Right ventricle myocardium superior (tissue), 1 donor: ENCODE measurements around the gene SCFD2. TPM values are rescaled to one million over a fixed set of nuclear protein-coding genes. Genes with fewer than 3 reads are reported as not detected.
A peak's percentile ranks its signal among the peaks of the same experiment; 100 is the strongest.
"Not testable (repeated sequence)": the region's sequence is repeated elsewhere in the genome, so short reads cannot be mapped to it uniquely, and the experiment has no call there.

ENCODE experiments used
- ATAC-seq: fragments of 200-7000 bp; cut with Tn5 transposase; one replicate; pipeline ENCODE4 v1.9.1; 2020; ENCODE audit warnings: mild to moderate bottlenecking; ENCODE audit not compliant: poor library complexity
- DNase-seq: peaks from one replicate; pipeline ENCODE4 v3.0.0-alpha.2; 2020
- intact Hi-C: fragments of 100-400 bp; cut with DNase I; formaldehyde crosslinking; loops from one replicate; pipeline ENCODE4 v1.11.2; 2022
- total RNA-seq: library from RNA; stranded (reverse); fragmentation: NEBNext Ultra II Directional; extraction: Animal tissue kit (Norgen Biotek cat#: 25700); gene quantifications from one replicate; pipeline ENCODE4 v1.2.1, GENCODE V29; 2021
- donor health status: DM: no; HTN: yes; CAD: no; lungs with severe emphysema.

The SCFD2 gene
- total RNA-seq, 1 donor from 2014 or later, result 9.1 TPM

DNA sequence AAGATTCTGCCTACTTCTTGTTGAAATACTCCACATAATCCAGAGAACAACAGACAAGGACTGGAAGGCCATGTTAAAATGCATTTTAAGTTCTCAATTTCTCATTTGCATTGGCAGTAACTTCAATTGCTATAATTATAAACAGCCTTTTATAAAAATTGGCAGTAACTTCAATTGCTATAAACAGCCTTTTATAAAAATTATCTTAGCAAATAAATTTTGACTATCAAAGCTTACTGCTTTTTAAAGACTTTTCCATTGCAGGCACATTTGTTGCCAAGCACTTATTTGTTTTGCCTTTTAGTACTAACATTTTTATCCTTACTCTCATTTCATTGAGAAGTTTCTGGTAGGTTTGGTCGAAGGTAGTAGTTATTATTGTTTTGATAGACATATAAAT lies 17.8 kb downstream of the SCFD2 start:
- ATAC-seq (no peak), DNase-seq (no peak)
- intact Hi-C loops, result no loop called here

GRCh38 chr4:53346920-53347852 lies 18.7 kb downstream of the SCFD2 start:
- DNase-seq, result no peak
- peak; percentile 68 for ATAC-seq
- intact Hi-C loops, result no loop called here

DNA sequence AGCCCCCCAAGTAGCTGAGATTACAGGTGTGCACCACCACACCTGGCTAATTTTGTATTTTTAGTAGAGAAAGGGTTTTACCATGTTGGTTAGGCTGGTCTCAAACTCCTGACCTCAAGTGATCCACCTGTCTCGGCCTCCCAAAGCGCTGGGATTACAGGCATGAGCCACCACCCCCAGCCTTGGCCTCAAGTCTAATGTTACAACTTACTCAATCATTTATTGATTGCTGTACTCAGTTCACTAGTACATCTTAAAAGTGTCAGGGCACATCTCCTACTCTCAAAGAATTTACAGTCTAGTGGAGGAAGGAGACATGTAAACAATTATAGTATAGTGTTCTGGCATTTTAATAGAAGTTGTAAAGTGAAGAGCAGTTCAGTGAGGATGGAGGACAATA lies 19.5 kb downstream of the SCFD2 start:
- DNase-seq, intact Hi-C loops, ATAC-seq: not testable (repeated sequence)

- DNase-seq, ATAC-seq, intact Hi-C loops: not testable (repeated sequence)
Measured at GRCh38 chr4:53340145-53340544, 25.7 kb downstream of the SCFD2 start.

DNA sequence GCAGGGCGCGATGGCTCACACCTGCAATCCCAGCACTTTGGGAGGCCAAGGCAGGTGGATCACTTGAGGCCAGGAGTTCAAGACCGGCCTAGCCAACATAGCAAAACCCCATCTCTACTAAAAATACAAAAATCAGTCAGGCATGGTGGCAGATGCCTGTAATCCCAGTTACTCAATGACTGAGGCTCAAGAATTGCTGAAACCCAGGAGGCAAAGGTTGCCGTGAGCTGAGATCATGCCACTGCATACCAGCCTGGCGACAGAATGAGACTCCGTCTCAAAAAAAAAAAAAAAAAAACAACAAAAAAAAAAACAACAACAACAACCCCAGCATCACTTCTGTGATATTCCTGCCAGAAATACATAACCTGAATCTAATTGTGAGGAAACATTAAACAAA lies 30.9 kb downstream of the SCFD2 start:
- ATAC-seq, intact Hi-C loops: not testable (repeated sequence)

GRCh38 chr4:53326535-53326934 lies 39.3 kb downstream of the SCFD2 start:
- ATAC-seq, result no peak
- no peak for DNase-seq
- intact Hi-C loops, result no loop called here

More for the DNA sequence above, 30.9 kb downstream of the SCFD2 start:
- DNase-seq, result not testable (repeated sequence)

- ATAC-seq, result no peak
- DNase-seq, result no peak
Measured at GRCh38 chr4:53322696-53323095, 43.2 kb downstream of the SCFD2 start.

DNA sequence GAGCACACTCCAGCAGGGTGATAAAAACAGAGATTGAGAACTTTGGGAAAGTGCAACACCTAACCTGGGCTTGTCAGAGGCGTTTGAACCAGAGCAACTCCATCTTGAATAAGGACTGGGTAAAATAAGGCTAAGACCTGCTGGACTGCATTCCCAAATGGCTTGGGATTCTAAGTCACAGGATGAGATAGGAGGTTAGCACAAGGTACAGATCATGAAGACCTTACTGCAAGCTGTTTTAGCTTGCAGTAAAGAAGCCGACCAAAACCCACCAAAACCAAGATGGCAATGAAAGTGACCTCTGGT lies 43.9 kb downstream of the SCFD2 start:
- ATAC-seq (no peak), DNase-seq (no peak)
- intact Hi-C loops, result no loop called here

More at GRCh38 chr4:53322696-53323095, 43.2 kb downstream of the SCFD2 start:
- intact Hi-C loops, result no loop called here

DNA sequence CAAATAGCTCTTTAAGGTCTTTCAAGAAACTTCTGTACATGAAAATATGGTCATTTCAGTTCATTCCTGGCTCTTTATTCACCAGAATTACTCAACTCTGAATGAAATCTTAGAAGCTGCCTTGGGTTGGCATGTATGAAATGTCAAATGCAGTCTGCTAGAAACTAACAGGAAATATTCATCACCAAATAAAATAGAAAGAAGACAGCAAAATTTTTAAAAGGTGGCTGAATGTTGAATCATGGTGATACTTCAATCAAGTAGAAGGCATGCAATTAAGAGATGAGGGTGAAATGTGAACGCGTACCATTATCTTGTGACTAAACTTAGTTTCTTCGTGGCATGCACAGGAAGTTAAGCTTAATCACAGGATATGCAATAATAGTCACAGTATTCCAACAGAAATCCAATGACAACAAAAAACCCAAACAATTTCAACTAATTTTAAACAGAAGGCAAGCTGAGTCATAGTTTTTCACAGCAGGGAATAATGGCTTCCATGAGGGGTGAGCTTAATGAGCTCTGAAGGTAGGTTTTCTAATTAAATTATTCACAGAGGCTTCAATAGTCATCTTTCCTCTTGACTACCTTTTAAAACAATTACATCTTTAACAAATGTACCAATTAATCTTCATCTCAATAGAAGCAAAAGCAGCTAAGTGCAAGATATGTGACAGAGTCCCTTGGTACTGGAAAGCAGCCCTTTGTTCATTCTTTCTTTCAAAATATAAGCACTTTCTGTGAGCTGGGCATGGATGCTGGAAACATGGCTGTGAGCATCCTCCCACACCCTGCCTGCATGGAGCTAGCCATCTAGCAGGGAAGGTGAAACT lies 44.5 kb downstream of the SCFD2 start:
- ATAC-seq (peak; percentile 36), DNase-seq (no peak)
- intact Hi-C loops, result no loop called here

DNA sequence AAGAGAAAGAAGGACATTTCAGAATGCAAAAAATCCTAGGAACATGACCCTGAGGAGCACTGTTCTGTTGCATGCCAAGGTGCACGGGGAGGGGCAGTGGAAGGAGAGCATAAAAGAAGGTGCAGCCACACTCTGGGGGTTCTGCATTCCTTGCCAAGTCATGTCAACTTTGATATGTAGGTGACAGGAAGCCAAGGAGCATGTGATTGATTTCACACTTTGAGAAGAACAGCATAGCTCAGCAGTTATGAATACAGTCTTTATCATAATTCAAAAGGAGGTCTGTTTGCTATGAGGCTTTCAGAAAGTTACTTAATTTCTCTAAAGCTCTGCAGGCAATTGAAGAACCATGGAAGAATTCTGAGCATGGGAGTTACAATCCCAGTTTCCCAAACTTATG lies 50.6 kb downstream of the SCFD2 start:
- no peak for ATAC-seq
- DNase-seq, result no peak
- intact Hi-C loops, result no loop called here

- intact Hi-C loops, result no loop called here
Measured at GRCh38 chr4:53314252-53314651, 51.6 kb downstream of the SCFD2 start.

DNA sequence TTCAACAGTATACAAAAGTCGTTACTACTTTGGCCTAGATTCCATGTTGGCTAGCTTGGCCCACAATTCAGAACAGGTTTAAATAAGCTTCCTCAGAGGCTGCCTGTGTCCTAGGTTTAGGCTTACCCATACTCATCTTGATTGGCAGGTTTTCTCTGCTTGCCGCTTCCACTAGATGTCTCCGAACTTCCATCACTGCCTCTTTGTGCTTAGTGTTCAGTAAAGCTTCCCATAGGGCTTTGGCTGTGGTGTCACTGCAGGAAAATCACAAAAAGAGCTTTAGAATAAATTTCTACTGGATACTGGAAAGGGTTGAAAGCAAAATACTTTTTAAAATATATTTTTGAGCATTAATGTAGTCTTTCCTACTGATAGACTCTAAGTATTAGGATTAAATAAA lies 52.4 kb downstream of the SCFD2 start:
- ATAC-seq (no peak), DNase-seq (no peak)
- intact Hi-C loops, result no loop called here

More at GRCh38 chr4:53314252-53314651, 51.6 kb downstream of the SCFD2 start:
- no peak for ATAC-seq
- DNase-seq, result no peak

GRCh38 chr4:53309321-53310040 lies 56.4 kb downstream of the SCFD2 start:
- intact Hi-C loops, result no loop called here
- DNase-seq (no peak), ATAC-seq (no peak)

- ATAC-seq (no peak), DNase-seq (no peak)
- intact Hi-C loops, result no loop called here
Measured at GRCh38 chr4:53307819-53308780, 57.8 kb downstream of the SCFD2 start.

- ATAC-seq (no peak), DNase-seq (no peak)
- intact Hi-C loops, result no loop called here
Measured at GRCh38 chr4:53307210-53307609, 58.7 kb downstream of the SCFD2 start.

DNA sequence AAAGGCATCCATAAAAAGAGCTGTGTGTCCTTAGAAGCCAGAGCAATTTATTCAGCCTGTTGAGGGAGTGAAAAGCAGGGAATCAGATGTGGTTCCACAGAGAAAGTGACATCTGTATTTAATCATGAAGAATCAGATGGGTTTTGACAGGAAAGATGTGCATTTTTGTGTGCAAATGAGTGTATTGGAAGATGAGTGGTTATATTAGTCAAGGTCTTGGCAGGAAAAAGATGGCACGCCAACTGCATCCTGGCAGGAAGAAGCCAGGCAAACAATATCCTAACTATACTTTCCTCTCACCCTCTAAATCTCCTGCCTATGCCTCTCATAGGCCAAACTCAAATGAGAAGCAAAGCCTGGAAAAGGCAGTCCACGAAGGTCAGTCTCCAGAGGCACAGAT lies 59.1 kb downstream of the SCFD2 start:
- DNase-seq (no peak), ATAC-seq (no peak)
- intact Hi-C loops, result no loop called here

DNA sequence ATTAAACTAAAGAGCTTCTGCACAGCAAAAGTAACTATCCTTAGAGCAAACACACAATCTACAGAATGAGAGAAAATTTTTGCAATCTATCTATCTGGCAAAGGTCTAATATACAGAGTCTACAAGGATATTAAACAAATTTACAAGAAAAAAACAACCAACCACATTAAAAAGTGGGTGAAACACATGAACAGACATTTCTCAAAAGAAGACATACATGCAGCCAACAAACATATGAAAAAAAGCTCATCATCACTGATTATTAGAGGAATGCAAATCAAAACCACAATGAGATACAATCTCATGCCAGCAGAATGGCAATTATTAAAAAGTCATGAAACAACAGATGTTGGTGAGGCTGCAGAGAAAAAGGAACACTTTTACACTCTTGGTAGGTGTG lies 73.7 kb downstream of the SCFD2 start:
- intact Hi-C loops, ATAC-seq, DNase-seq: not testable (repeated sequence)

GRCh38 chr4:53281438-53281837 lies 84.4 kb downstream of the SCFD2 start:
- intact Hi-C loops, result no loop called here
- DNase-seq, result no peak
- no peak for ATAC-seq
